GM23338 (cell line): Measurements from ENCODE around the gene AKT1S1.
"Not testable (repeated sequence)": the region's sequence is repeated elsewhere in the genome, so short reads cannot be mapped to it uniquely, and the experiment has no call there.

ENCODE experiments used
- NANOG ChIP-seq: IDR thresholded peaks from 2 replicates; pipeline ENCODE4 v1.6.1; 2016; ENCODE audit warnings: antibody characterized with exemption, borderline replicate concordance
- TF ChIP-seq, protein P1 (sequence below), 2 experiments: fragments of 200-600 bp in 1 of 2; sonication (generic) in 1 of 2; conservative IDR thresholded peaks; 2 replicates each; pipeline versions ENCODE4 v1.5.1 to v1.6.1; 2016 to 2017; ENCODE audit warnings: antibody characterized with exemption in 2 of 2, low read depth in 2 of 2, mild to moderate bottlenecking in 2 of 2, moderate library complexity in 1 of 2

DNA sequence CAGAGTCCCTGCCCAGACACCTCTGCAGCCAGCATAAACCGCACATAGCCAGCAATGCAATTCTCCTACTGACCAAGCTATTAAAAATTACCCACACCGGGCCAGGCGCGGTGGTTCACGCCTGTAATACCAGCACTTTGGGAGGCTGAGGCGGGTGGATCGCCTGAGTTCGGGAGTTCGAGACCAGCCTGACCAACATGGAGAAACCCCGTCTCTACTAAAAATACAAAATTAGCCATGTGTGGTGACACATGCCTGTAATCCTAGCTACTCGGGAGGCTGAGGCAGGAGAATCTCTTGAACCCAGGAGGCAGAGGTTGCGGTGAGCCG, 47.7 kb upstream of the AKT1S1 start:
- TF ChIP-seq, protein P1, sequence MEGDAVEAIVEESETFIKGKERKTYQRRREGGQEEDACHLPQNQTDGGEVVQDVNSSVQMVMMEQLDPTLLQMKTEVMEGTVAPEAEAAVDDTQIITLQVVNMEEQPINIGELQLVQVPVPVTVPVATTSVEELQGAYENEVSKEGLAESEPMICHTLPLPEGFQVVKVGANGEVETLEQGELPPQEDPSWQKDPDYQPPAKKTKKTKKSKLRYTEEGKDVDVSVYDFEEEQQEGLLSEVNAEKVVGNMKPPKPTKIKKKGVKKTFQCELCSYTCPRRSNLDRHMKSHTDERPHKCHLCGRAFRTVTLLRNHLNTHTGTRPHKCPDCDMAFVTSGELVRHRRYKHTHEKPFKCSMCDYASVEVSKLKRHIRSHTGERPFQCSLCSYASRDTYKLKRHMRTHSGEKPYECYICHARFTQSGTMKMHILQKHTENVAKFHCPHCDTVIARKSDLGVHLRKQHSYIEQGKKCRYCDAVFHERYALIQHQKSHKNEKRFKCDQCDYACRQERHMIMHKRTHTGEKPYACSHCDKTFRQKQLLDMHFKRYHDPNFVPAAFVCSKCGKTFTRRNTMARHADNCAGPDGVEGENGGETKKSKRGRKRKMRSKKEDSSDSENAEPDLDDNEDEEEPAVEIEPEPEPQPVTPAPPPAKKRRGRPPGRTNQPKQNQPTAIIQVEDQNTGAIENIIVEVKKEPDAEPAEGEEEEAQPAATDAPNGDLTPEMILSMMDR (conservative IDR thresholded peaks at IDR 0.05; ENCODE audit: low read depth in 2 of 2): not testable (repeated sequence)
- TF ChIP-seq NANOG: not testable (repeated sequence)
